Endodermal cell (in vitro differentiated cells): ENCODE data around the gene KLF15. TPM values are rescaled to one million over a fixed set of nuclear protein-coding genes. Genes with fewer than 3 reads are reported as not detected.
A peak's percentile ranks its signal among the peaks of the same experiment; 100 is the strongest.
"Not testable (repeated sequence)": the region's sequence is repeated elsewhere in the genome, so short reads cannot be mapped to it uniquely, and the experiment has no call there.

Experiments used
- DNase-seq: peaks from one replicate; pipeline ENCODE4 v3.0.0-alpha.2; 2017
- H3K27ac ChIP-seq: 2 replicates; pipeline ENCODE4 v1.5.1; 2013; ENCODE audit warnings: mild to moderate bottlenecking, low read depth, low read length, moderate library complexity
- H3K27me3 ChIP-seq: 2 replicates; pipeline ENCODE4 v1.6.1; 2013; ENCODE audit warnings: mild to moderate bottlenecking, low read length, moderate library complexity; ENCODE audit not compliant: insufficient read depth, control insufficient read depth, poor library complexity, severe bottlenecking
- H3K36me3 ChIP-seq: 2 replicates; pipeline ENCODE4 v1.7.0; 2013; ENCODE audit warnings: mild to moderate bottlenecking, low read length, moderate library complexity; ENCODE audit not compliant: control insufficient read depth, insufficient read depth
- H3K4me1 ChIP-seq: one replicate; pipeline ENCODE4 v1.7.0; 2013; ENCODE audit warnings: low read length; ENCODE audit not compliant: control insufficient read depth, insufficient read depth
- H3K4me3 ChIP-seq: 2 replicates; pipeline ENCODE4 v1.5.1; 2013; ENCODE audit warnings: mild to moderate bottlenecking, low read length, moderate library complexity
- H3K9ac ChIP-seq: 2 replicates; pipeline ENCODE4 v1.6.1; 2013; ENCODE audit warnings: mild to moderate bottlenecking, low read length, moderate library complexity; ENCODE audit not compliant: poor library complexity, severe bottlenecking; ENCODE audit errors: extremely low read depth
- H3K9me3 ChIP-seq: 2 replicates; pipeline ENCODE4 v1.6.1; 2013; ENCODE audit warnings: mild to moderate bottlenecking, low read length, moderate library complexity; ENCODE audit not compliant: control insufficient read depth
- H3K27ac Mint-ChIP-seq: 2 replicates; pipeline ENCODE4 v1.8.0; 2020; ENCODE audit warnings: mixed read lengths
- H3K27me3 Mint-ChIP-seq: 2 replicates; pipeline ENCODE4 v1.8.0; 2021; ENCODE audit warnings: mild to moderate bottlenecking, mixed read lengths; ENCODE audit not compliant: insufficient read depth
- H3K36me3 Mint-ChIP-seq: 2 replicates; pipeline ENCODE4 v1.8.0; 2020; ENCODE audit warnings: low read depth, mixed read lengths
- H3K4me1 Mint-ChIP-seq: 2 replicates; pipeline ENCODE4 v1.8.0; 2020; ENCODE audit warnings: mixed read lengths
- H3K4me3 Mint-ChIP-seq: 2 replicates; pipeline ENCODE4 v1.8.0; 2020; ENCODE audit warnings: mild to moderate bottlenecking, moderate library complexity, mixed read lengths
- H3K9me3 Mint-ChIP-seq: 2 replicates; pipeline ENCODE4 v1.8.0; 2020; ENCODE audit warnings: mild to moderate bottlenecking, mixed read lengths
- CTCF ChIP-seq: fragments of 200-600 bp; sonication (generic); conservative IDR thresholded peaks from 2 replicates; pipeline ENCODE4 v1.5.0; 2021; ENCODE audit warnings: antibody characterized with exemption, mild to moderate bottlenecking
- WGBS, 2 experiments: methylation state at CpG; one replicate each; pipeline versions ENCODE4 v1.1.5 to v1.1.7; 2013; ENCODE audit warnings: missing lambda C conversion rate in 2 of 2, mixed read lengths in 1 of 2; ENCODE audit not compliant: insufficient coverage in 1 of 2, insufficient read length in 1 of 2; 5-methylcytosine and 5-hydroxymethylcytosine counted together
- total RNA-seq, 2 donors: library from RNA; stranded (reverse); fragmentation: NEBNext Ultra II Directional in 1 of 2; extraction: Animal tissue kit (Norgen Biotek cat#: 25700) in 1 of 2; gene quantifications; 2 replicates in 1 of 2; 3 replicates in 1 of 2; pipeline ENCODE4 v1.2.1, GENCODE V29; 2021

The KLF15 gene
- total RNA-seq, 2 donors from 2014 or later = 20.7 to 31.1 TPM

- no peaks in the 10 kb centered on the region for H3K36me3 ChIP-seq
- WGBS, 2 experiments = 90 to 93% methylated on average over 8 to 11 of the region's 11 CpGs
- no peaks in the 10 kb centered on the region for H3K27me3 Mint-ChIP-seq
- H3K9ac ChIP-seq = no peak overlapping the region
- no peak overlapping the region for H3K4me3 Mint-ChIP-seq
- H3K9me3 ChIP-seq = no peaks in the 10 kb centered on the region
- no peak for TF ChIP-seq CTCF
- no peaks in the 10 kb centered on the region for H3K4me1 ChIP-seq
- H3K36me3 Mint-ChIP-seq = no peaks in the 10 kb centered on the region
- peaks cover 2% of the 10 kb centered on the region for H3K4me1 Mint-ChIP-seq
- H3K9me3 Mint-ChIP-seq = no peaks in the 10 kb centered on the region
- H3K27me3 ChIP-seq = no peaks in the 10 kb centered on the region
- no peak overlapping the region for H3K4me3 ChIP-seq
- H3K27ac ChIP-seq = no peak overlapping the region
- H3K27ac Mint-ChIP-seq = no peak overlapping the region
- DNase-seq = peak; percentile 31
These were observed 19.1 kb downstream of the KLF15 start for GRCh38 chr3:126337980-126338651.

DNA sequence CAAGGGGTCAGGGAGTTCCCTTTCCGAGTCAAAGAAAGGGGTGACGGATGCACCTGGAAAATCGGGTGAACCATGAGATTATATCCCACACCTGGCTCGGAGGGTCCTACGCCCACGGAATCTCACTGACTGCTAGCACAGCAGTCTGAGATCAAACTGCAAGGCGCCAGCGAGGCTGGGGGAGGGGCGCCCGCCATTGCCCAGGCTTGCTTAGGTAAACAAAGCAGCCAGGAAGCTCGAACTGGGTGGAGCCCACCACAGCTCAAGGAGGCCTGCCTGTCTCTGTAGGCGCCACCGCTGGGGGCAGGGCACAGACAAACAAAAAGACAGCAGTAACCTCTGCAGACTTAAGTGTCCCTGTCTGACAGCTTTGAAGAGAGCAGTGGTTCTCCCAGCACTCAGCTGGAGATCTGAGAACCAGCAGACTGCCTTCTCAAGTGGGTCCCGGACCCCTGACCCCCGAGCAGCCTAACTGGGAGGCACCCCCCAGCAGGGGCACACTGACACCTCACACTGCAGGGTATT, 25.3 kb downstream of the KLF15 start:
- H3K4me3 ChIP-seq, H3K27me3 Mint-ChIP-seq, H3K36me3 ChIP-seq, H3K4me1 Mint-ChIP-seq, H3K27ac ChIP-seq, H3K4me1 ChIP-seq, H3K27ac Mint-ChIP-seq, H3K4me3 Mint-ChIP-seq, H3K9ac ChIP-seq, H3K27me3 ChIP-seq: not testable (repeated sequence)
- H3K9me3 Mint-ChIP-seq = peaks cover 43% of the 10 kb centered on the region
- peaks cover 10% of the 10 kb centered on the region for H3K36me3 Mint-ChIP-seq
- peaks cover 23% of the 10 kb centered on the region for H3K9me3 ChIP-seq
- peak; percentile 74 for DNase-seq
- peak; percentile 19 for TF ChIP-seq CTCF
- 52% methylated on average over 6 to 15 of the region's 15 CpGs for WGBS, 2 experiments

GRCh38 chr3:126329927-126330725, 27.1 kb downstream of the KLF15 start:
- Histone ChIP-seq H3K9me3 (peaks cover 23% of the 10 kb centered on the region), H3K4me3 (peak overlapping the region; percentile 28), H3K27me3 (no peaks in the 10 kb centered on the region), H3K9ac (no peak overlapping the region), H3K27ac (no peak overlapping the region), H3K4me1 (no peaks in the 10 kb centered on the region), H3K36me3 (no peaks in the 10 kb centered on the region)
- H3K9me3 Mint-ChIP-seq = peaks cover 47% of the 10 kb centered on the region
- H3K4me3 Mint-ChIP-seq = no peak overlapping the region
- peaks cover 10% of the 10 kb centered on the region for H3K36me3 Mint-ChIP-seq
- TF ChIP-seq CTCF = no peak
- no peak overlapping the region for H3K27ac Mint-ChIP-seq
- 91 to 98% methylated on average over 6 to 7 of the region's 7 CpGs for WGBS, 2 experiments
- H3K27me3 Mint-ChIP-seq = no peaks in the 10 kb centered on the region
- peaks cover 1% of the 10 kb centered on the region for H3K4me1 Mint-ChIP-seq
- DNase-seq = no peak
